GM10248 (cell line): ENCODE measurements around the gene AK8.
A peak's percentile ranks its signal among the peaks of the same experiment; 100 is the strongest.

Experiments
- CTCF ChIA-PET: fragments of 300-600 bp; sonication (Branson Sonifier 250); formaldehyde crosslinking; extraction: SDS; loops from one replicate; lab custom pipeline; 2021; ENCODE audit warnings: antibody characterized with exemption; lab: Yijun Ruan, JAX
- POLR2A ChIA-PET: fragments of 350-650 bp; sonication (Branson Sonifier 250); formaldehyde crosslinking; extraction: SDS; loops from one replicate; lab custom pipeline; 2020; ENCODE audit warnings: antibody characterized with exemption; lab: Yijun Ruan, JAX
- DNase-seq: peaks from one replicate; pipeline ENCODE4 v3.0.0; 2012; ENCODE audit errors: extremely low spot score
- CTCF ChIP-seq: IDR thresholded peaks from 2 replicates; pipeline ENCODE4 v1.5.1; 2012; ENCODE audit warnings: mild to moderate bottlenecking, low read depth; ENCODE audit errors: extremely low read depth, missing control alignments, control extremely low read depth

The AK8 gene

GRCh38 chr9:132683873-132684272 lies 194.2 kb downstream of the AK8 start:
- POLR2A ChIA-PET = no interaction called here
- CTCF ChIA-PET = no interaction called here
- DNase-seq = no peak
- TF ChIP-seq CTCF = no peak

- no peak for DNase-seq
- POLR2A ChIA-PET = no interaction called here
- no peak for TF ChIP-seq CTCF
- CTCF ChIA-PET = no interaction called here
Observed at GRCh38 chr9:132681561-132681960, 196.5 kb downstream of the AK8 start.

- ChIA-PET CTCF (interaction anchor here (0.6 to 2.1 kb wide), 5 partner anchors 8 to 28 kb away, joined by 3 to 9 read pairs (median 4); partner anchors contain the start of gene DDX31), POLR2A (no interaction called here)
- no peak for TF ChIP-seq CTCF
- DNase-seq = peak; percentile 18
Observed at GRCh38 chr9:132679946-132680625, 198.0 kb downstream of the AK8 start.

DNA sequence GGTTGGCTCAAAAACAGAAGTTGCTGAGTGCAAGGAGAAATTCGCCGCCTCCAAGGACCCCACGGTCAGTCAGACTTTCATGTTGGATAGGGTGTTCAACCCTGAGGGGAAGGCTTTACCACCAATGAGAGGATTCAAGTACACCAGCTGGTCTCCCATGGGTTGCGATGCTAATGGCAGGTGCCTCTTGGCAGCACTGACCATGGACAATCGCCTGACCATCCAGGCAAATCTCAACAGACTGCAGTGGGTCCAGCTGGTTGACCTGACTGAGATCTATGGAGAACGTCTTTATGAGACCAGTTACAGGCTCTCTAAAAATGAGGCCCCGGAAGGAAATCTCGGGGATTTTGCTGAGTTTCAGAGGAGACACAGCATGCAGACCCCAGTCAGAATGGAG lies 200.1 kb downstream of the AK8 start:
- no peak for DNase-seq
- POLR2A ChIA-PET = no interaction called here
- CTCF ChIA-PET = interaction anchor here (0.8 kb wide), 1 partner anchor 9 kb away, joined by 3 read pairs; the partner anchor contains the start of gene DDX31

More for the DNA sequence above, 200.1 kb downstream of the AK8 start:
- no peak for TF ChIP-seq CTCF
